Measurements from ENCODE around the gene ATXN10. TPM values are rescaled to one million over a fixed set of nuclear protein-coding genes. Genes with fewer than 3 reads are reported as not detected.
A peak's percentile ranks its signal among the peaks of the same experiment; 100 is the strongest.

The ATXN10 gene
- total RNA-seq, 4 donors from 2014 or later, result 28.4 to 184 (median 66.3) TPM

- peaks cover 0 to 4% of the 10 kb centered on the region in 2 donors for H3K27me3 ChIP-seq
- TF ChIP-seq, protein P1, sequence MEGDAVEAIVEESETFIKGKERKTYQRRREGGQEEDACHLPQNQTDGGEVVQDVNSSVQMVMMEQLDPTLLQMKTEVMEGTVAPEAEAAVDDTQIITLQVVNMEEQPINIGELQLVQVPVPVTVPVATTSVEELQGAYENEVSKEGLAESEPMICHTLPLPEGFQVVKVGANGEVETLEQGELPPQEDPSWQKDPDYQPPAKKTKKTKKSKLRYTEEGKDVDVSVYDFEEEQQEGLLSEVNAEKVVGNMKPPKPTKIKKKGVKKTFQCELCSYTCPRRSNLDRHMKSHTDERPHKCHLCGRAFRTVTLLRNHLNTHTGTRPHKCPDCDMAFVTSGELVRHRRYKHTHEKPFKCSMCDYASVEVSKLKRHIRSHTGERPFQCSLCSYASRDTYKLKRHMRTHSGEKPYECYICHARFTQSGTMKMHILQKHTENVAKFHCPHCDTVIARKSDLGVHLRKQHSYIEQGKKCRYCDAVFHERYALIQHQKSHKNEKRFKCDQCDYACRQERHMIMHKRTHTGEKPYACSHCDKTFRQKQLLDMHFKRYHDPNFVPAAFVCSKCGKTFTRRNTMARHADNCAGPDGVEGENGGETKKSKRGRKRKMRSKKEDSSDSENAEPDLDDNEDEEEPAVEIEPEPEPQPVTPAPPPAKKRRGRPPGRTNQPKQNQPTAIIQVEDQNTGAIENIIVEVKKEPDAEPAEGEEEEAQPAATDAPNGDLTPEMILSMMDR (IDR thresholded peaks at IDR 0.05), result no peak
- no peak for TF ChIP-seq POLR2A (IDR thresholded peaks at IDR 0.05)
- H3K4me3 ChIP-seq, result no peak overlapping the region
- H3K4me1 ChIP-seq, result peaks cover 0 to 8% (median 0%) of the 10 kb centered on the region in 4 donors
- DNase-seq, result peak in 2 of 3 donors; percentile 36 to 45
- no peaks in the 10 kb centered on the region for H3K36me3 ChIP-seq
- H3K27ac ChIP-seq, result no peak overlapping the region
- peaks cover 0 to 4% (median 0%) of the 10 kb centered on the region in 4 donors for H3K9me3 ChIP-seq
Measured at GRCh38 chr22:45876136-45877035, 204.8 kb downstream of the ATXN10 start.

- Histone ChIP-seq H3K27ac (no peak overlapping the region), H3K4me1 (peaks cover 0 to 8% (median 0%) of the 10 kb centered on the region in 4 donors), H3K9me3 (peaks cover 0 to 4% (median 0%) of the 10 kb centered on the region in 4 donors), H3K36me3 (no peaks in the 10 kb centered on the region), H3K4me3 (no peak overlapping the region), H3K27me3 (peaks cover 0 to 4% of the 10 kb centered on the region in 2 donors)
- TF ChIP-seq POLR2A (IDR thresholded peaks at IDR 0.05), result no peak
- TF ChIP-seq, protein P1 (IDR thresholded peaks at IDR 0.05), result no peak
- DNase-seq, result no peak
Measured at GRCh38 chr22:45877036-45877380, 205.4 kb downstream of the ATXN10 start.

DNA sequence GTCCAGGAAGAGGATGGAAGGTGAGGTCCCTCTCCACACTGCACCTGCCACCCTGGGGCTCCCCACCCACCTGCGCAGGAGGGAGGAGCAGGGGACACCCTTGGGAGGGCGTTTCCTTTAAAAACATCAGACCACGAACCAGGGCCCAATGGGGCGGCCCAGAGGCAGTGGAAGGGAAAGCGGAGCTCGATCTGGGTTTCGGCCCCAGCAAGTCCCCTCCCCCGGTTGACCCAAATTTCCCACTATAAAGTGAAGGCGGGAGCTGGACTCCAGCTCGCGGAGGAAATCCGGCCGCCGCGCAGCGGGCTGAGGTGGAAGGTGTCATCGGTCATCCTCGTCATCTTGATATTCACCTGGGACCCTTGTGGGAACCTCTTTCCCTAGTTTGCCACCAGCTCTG, 206.0 kb downstream of the ATXN10 start:
- peak in 1 of 3 donors; percentile 26 for DNase-seq
- H3K36me3 ChIP-seq, result no peaks in the 10 kb centered on the region
- peaks cover 0 to 4% of the 10 kb centered on the region in 2 donors for H3K27me3 ChIP-seq
- no peak overlapping the region for H3K4me3 ChIP-seq
- no peak overlapping the region for H3K27ac ChIP-seq
- H3K4me1 ChIP-seq, result peaks cover 0 to 8% (median 0%) of the 10 kb centered on the region in 4 donors
- TF ChIP-seq, protein P1 (IDR thresholded peaks at IDR 0.05), result no peak
- no peak for TF ChIP-seq POLR2A (IDR thresholded peaks at IDR 0.05)
- H3K9me3 ChIP-seq, result no peaks in the 10 kb centered on the region

DNA sequence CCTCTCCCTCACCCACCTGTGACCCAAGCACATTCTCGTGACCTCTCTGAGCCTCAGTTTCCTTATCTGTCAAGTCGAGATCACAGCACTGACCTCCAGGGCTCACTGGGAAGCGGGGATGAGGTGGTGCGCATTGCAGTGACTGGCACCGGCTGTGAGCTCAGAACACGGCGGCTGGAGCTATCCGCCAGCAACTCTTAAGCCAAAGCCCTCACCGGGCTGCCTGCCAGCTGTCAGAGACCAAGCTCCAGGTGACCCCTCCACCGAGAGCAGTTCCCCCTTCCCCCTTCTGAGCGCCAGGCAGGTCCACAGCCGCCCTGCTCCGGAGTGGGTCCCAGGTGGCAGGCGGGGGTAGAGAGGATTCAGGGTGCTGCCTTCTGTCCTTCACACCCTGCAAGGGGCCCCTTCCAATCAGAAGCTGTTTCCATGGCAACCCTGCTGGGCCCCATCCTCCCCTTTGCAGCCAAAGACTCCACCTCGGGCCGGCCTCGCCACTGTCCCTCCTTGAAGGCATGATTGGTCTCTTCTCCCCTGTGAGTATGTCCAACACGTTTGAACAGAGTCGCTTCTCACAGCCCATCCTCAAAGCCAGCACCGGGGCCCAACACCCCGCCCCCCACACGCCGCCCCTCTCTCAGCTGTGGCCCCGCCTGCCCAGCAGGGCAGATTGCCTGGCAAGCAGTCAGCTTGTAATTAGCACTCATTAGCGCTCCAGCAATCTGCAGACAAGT, 206.6 kb downstream of the ATXN10 start:
- DNase-seq, result no peak
- Histone ChIP-seq H3K27me3 (peaks cover 0 to 4% of the 10 kb centered on the region in 2 donors), H3K36me3 (no peaks in the 10 kb centered on the region)

DNA sequence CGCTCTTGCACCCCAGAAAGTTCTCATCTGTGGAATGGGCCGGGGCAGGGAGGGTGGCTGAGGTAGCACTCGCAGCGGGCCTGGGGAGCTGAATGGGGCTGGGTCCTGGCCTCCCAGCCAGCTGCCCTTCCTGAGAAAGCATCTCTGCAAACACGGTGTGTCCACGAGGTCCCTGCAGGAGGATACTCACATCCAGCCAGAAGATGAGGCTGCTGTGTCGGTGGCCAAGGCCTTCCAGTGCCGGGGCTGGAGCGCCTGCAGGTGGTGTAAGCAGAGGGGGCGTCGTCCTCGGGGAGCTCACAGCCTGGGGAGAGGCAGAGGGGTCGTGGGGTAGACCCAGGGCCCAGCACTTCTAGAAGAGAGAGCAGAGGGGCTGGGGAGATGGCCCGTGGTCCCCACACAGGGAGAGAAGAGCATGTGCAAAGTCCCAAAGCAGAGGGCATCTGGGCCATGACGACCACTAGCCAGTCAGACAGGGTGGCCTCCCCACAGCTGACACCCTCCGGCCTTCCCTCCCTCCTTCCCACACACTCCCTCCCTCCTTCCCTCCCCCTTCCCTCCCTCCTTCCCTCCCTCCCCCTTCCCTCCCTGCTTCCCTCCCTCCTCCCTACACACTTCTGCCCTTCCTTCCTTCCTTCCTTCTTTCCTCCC, 207.4 kb downstream of the ATXN10 start:
- no peak overlapping the region for H3K27ac ChIP-seq
- peaks cover 0 to 4% of the 10 kb centered on the region in 2 donors for H3K27me3 ChIP-seq
- TF ChIP-seq, protein P1 (IDR thresholded peaks at IDR 0.05), result no peak
- no peak for TF ChIP-seq POLR2A (IDR thresholded peaks at IDR 0.05)
- peaks cover 0 to 8% (median 0%) of the 10 kb centered on the region in 4 donors for H3K4me1 ChIP-seq
- no peaks in the 10 kb centered on the region for H3K36me3 ChIP-seq
- no peak for DNase-seq
- H3K9me3 ChIP-seq, result no peaks in the 10 kb centered on the region
- H3K4me3 ChIP-seq, result no peak overlapping the region

More for the DNA sequence above, 206.6 kb downstream of the ATXN10 start:
- no peak for TF ChIP-seq POLR2A (IDR thresholded peaks at IDR 0.05)
- TF ChIP-seq, protein P1 (IDR thresholded peaks at IDR 0.05), result no peak
- H3K27ac ChIP-seq, result no peak overlapping the region
- peaks cover 0 to 8% (median 0%) of the 10 kb centered on the region in 4 donors for H3K4me1 ChIP-seq
- no peak overlapping the region for H3K4me3 ChIP-seq
- H3K9me3 ChIP-seq, result no peaks in the 10 kb centered on the region
